Stimulated activated CD4-positive, alpha-beta T cell treated with anti-CD3 and anti-CD28 coated beads, Interleukin-4, amount 100 ng/mL, for 24 hours (primary cell): ENCODE results near the gene SOX12.
"Not testable (repeated sequence)": the region's sequence is repeated elsewhere in the genome, so short reads cannot be mapped to it uniquely, and the experiment has no call there.

Source experiments
- DNase-seq: peaks from one replicate; pipeline ENCODE4 v3.0.0-alpha.2; 2020

Gene SOX12

GRCh38 chr20:329851-330232 is 4.5 kb downstream of the SOX12 start:
- no peak for DNase-seq

- DNase-seq, result peak; percentile 68
Observed at GRCh38 chr20:330233-331149, 5.1 kb downstream of the SOX12 start.

- DNase-seq, result no peak
Observed at GRCh38 chr20:334578-334977, 9.2 kb downstream of the SOX12 start.

GRCh38 chr20:336040-336439 is 10.7 kb downstream of the SOX12 start:
- not testable (repeated sequence) for DNase-seq

GRCh38 chr20:341682-342081 is 16.3 kb downstream of the SOX12 start:
- peak; percentile 63 for DNase-seq

- DNase-seq, result no peak
Observed at GRCh38 chr20:343107-343506, 17.8 kb downstream of the SOX12 start.

GRCh38 chr20:346033-346639 is 20.8 kb downstream of the SOX12 start:
- no peak for DNase-seq

- DNase-seq, result peak; percentile 30
Observed at GRCh38 chr20:346640-347316, 21.4 kb downstream of the SOX12 start, which contains the start of gene NRSN2. TSS of gene NRSN2 (plus strand) at chr20:347111. CDS start at chr20:349644, 2,533 bp downstream.

- DNase-seq, result no peak
Observed at GRCh38 chr20:347317-347639, 21.9 kb downstream of the SOX12 start.

GRCh38 chr20:347640-348484 is 22.5 kb downstream of the SOX12 start:
- peak; percentile 64 for DNase-seq

- no peak for DNase-seq
Observed at GRCh38 chr20:348972-349841, 23.9 kb downstream of the SOX12 start.

GRCh38 chr20:353166-353565 is 27.8 kb downstream of the SOX12 start:
- DNase-seq, result no peak

- DNase-seq, result peak; percentile 81
Observed at GRCh38 chr20:354298-354977, 29.1 kb downstream of the SOX12 start.

- not testable (repeated sequence) for DNase-seq
Observed at GRCh38 chr20:356154-356553, 30.8 kb downstream of the SOX12 start.

GRCh38 chr20:356745-357144 is 31.4 kb downstream of the SOX12 start:
- DNase-seq, result no peak

- no peak for DNase-seq
Observed at GRCh38 chr20:358891-359555, 33.7 kb downstream of the SOX12 start.

- DNase-seq, result no peak
Observed at GRCh38 chr20:361561-361960, 36.2 kb downstream of the SOX12 start.

GRCh38 chr20:362271-363254 is 37.2 kb downstream of the SOX12 start:
- DNase-seq, result peak; percentile 40
